H1 (cell line): ENCODE data around the gene VWA7.
A peak's percentile ranks its signal among the peaks of the same experiment; 100 is the strongest.

Experiments
- CEBPB ChIP-seq: IDR thresholded peaks from 2 replicates; pipeline ENCODE4 v1.6.1; 2012; ENCODE audit warnings: low read depth, low read length
- CHD2 ChIP-seq: IDR thresholded peaks from 2 replicates; pipeline ENCODE4 v1.6.1; 2012; ENCODE audit warnings: low read length, improper control_type of control experiment
- CTCF ChIP-seq, 3 experiments: IDR thresholded peaks; 1 replicate in 2 of 3; 2 replicates in 1 of 3; pipeline versions ENCODE4 v1.5.1 to v1.6.1; 2011; ENCODE audit warnings: low read length in 3 of 3, mild to moderate bottlenecking in 3 of 3, inconsistent platforms in 2 of 3, low read depth in 1 of 3, moderate library complexity in 1 of 3; ENCODE audit not compliant: insufficient read depth in 1 of 3; ENCODE audit errors: control extremely low read depth in 1 of 3
- EZH2 ChIP-seq: fragments of 200-600 bp; sonication (generic); IDR thresholded peaks from 2 replicates; pipeline ENCODE4 v1.7.1; 2012; ENCODE audit warnings: low read depth, mild to moderate bottlenecking, moderate library complexity, low read length, inconsistent platforms; ENCODE audit not compliant: severe bottlenecking
- GABPA ChIP-seq: IDR thresholded peaks from 2 replicates; pipeline ENCODE4 v1.6.1; 2011; ENCODE audit warnings: mild to moderate bottlenecking, low read length, moderate library complexity, borderline replicate concordance; ENCODE audit not compliant: insufficient read depth
- JUND ChIP-seq: IDR thresholded peaks from 2 replicates; pipeline ENCODE4 v1.6.1; 2011; ENCODE audit warnings: mild to moderate bottlenecking, improper control_type of control experiment, low read length
- KDM5A ChIP-seq: fragments of 200-600 bp; IDR thresholded peaks from 2 replicates; pipeline ENCODE4 v1.7.1; 2012; ENCODE audit warnings: mild to moderate bottlenecking, low read length, inconsistent platforms, mixed read lengths
- PHF8 ChIP-seq: fragments of 200-600 bp; sonication (generic); conservative IDR thresholded peaks from 2 replicates; pipeline ENCODE4 v1.7.1; 2012; ENCODE audit warnings: low read depth, mild to moderate bottlenecking, inconsistent platforms, low read length, moderate library complexity
- POLR2A ChIP-seq, 2 experiments: IDR thresholded peaks; 1 replicate in 1 of 2; 2 replicates in 1 of 2; pipeline ENCODE4 v1.6.1; 2011; ENCODE audit warnings: low read depth in 2 of 2, low read length in 2 of 2, mild to moderate bottlenecking in 2 of 2; ENCODE audit errors: control extremely low read depth in 1 of 2
- POLR2AphosphoS5 ChIP-seq: IDR thresholded peaks from 2 replicates; pipeline ENCODE4 v1.6.1; 2011; ENCODE audit warnings: low read depth, low read length
- TAF1 ChIP-seq: IDR thresholded peaks from 2 replicates; pipeline ENCODE4 v1.6.1; 2011; ENCODE audit warnings: mild to moderate bottlenecking, low read depth, low read length

- TF ChIP-seq CTCF (IDR thresholded peaks at IDR 0.05; ENCODE audit: control extremely low read depth in 1 of 3, insufficient read depth in 1 of 3, low read depth in 1 of 3, low read length in 3 of 3) (no peak), KDM5A (no peak), POLR2A (IDR thresholded peaks at IDR 0.05; ENCODE audit: control extremely low read depth in 1 of 2, low read depth in 2 of 2, low read length in 2 of 2) (peak in 1 of 2 experiments; percentile 59; a peak in 1 of 3 replicates), CHD2 (no peak), JUND (no peak), GABPA (no peak), POLR2AphosphoS5 (peak; percentile 48), PHF8 (peak; percentile 52), EZH2 (no peak), CEBPB (no peak), TAF1 (peak; percentile 75)
Measured at GRCh38 chr6:31729979-31730630, 47.0 kb downstream of the VWA7 start.
